IMR-90 (cell line): ENCODE measurements around the gene MCF2L. TPM values are rescaled to one million over a fixed set of nuclear protein-coding genes. Genes with fewer than 3 reads are reported as not detected.

Source experiments
- ATAC-seq: fragments of 200-7000 bp; cut with Tn5 transposase; 2 replicates; pipeline ENCODE4 v1.9.1; 2020; ENCODE audit warnings: low read depth, mild to moderate bottlenecking, moderate library complexity
- BruUV-seq: library from RNA; stranded (reverse); fragments of 400-500 nt; replicated peaks from 2 replicates; lab custom pipeline; 2021; lab: Mats Ljungman, UMichigan
- CTCF ChIA-PET: fragments of 300-600 bp; formaldehyde crosslinking; extraction: SDS; loops from one replicate; lab custom pipeline; 2021; ENCODE audit warnings: antibody characterized with exemption; lab: Yijun Ruan, JAX
- POLR2A ChIA-PET: fragments of 300-600 bp; sonication (Branson Sonifier 250); formaldehyde crosslinking; loops from one replicate; lab custom pipeline; 2022; ENCODE audit warnings: antibody characterized with exemption; ENCODE audit not compliant: unreplicated experiment; lab: Charles Lee
- DNase-seq: peaks from one replicate; pipeline ENCODE4 v3.0.0; 2013
- H2AFZ ChIP-seq: replicated peaks from 2 replicates; pipeline ENCODE3; 2013; ENCODE audit warnings: low read length, mild to moderate bottlenecking; ENCODE audit not compliant: poor library complexity
- H2AK5ac ChIP-seq: 2 replicates; pipeline ENCODE4 v1.6.1; 2013; ENCODE audit warnings: low read depth, low read length, inconsistent platforms
- H2AK9ac ChIP-seq: replicated peaks from 2 replicates; pipeline ENCODE3; 2013; ENCODE audit warnings: mild to moderate bottlenecking, low read depth, low read length, moderate library complexity; ENCODE audit not compliant: poor library complexity
- H2BK120ac ChIP-seq: 2 replicates; pipeline ENCODE4 v1.6.1; 2013; ENCODE audit warnings: low read depth, low read length, inconsistent platforms
- H2BK15ac ChIP-seq: 3 replicates; pipeline ENCODE4 v1.6.1; 2013; ENCODE audit warnings: low read depth, low read length, inconsistent platforms
- H2BK20ac ChIP-seq: 2 replicates; pipeline ENCODE4 v1.6.1; 2013; ENCODE audit warnings: low read depth, mild to moderate bottlenecking, inconsistent platforms, low read length, moderate library complexity
- H2BK5ac ChIP-seq: 2 replicates; pipeline ENCODE4 v1.6.1; 2013; ENCODE audit warnings: mild to moderate bottlenecking, low read depth, low read length, inconsistent platforms; ENCODE audit not compliant: poor library complexity, severe bottlenecking
- H3K14ac ChIP-seq: replicated peaks from 2 replicates; pipeline ENCODE4 v1.6.1; 2013; ENCODE audit warnings: low read depth, low read length, inconsistent platforms
- H3K18ac ChIP-seq: 2 replicates; pipeline ENCODE4 v1.6.1; 2013; ENCODE audit warnings: low read depth, low read length, control low read depth
- H3K23ac ChIP-seq: 2 replicates; pipeline ENCODE4 v1.6.1; 2013; ENCODE audit warnings: low read depth, low read length, inconsistent platforms
- H3K27ac ChIP-seq: 2 replicates; pipeline ENCODE4 v1.5.1; 2013; ENCODE audit warnings: mild to moderate bottlenecking, control low read depth, low read length; ENCODE audit not compliant: insufficient read depth
- H3K27me3 ChIP-seq: 2 replicates; pipeline ENCODE4 v1.6.1; 2013; ENCODE audit warnings: low read length; ENCODE audit not compliant: control insufficient read depth, insufficient read depth
- H3K36me3 ChIP-seq: 2 replicates; pipeline ENCODE4 v1.6.1; 2013; ENCODE audit warnings: low read length, mixed read lengths; ENCODE audit not compliant: control insufficient read depth, insufficient read depth
- H3K4ac ChIP-seq: 2 replicates; pipeline ENCODE4 v1.6.1; 2013; ENCODE audit warnings: low read depth, low read length, inconsistent platforms
- H3K4me1 ChIP-seq: 2 replicates; pipeline ENCODE4 v1.6.1; 2013; ENCODE audit warnings: low read length, mixed read lengths; ENCODE audit not compliant: control insufficient read depth, insufficient read depth
- H3K4me2 ChIP-seq: 2 replicates; pipeline ENCODE4 v1.6.1; 2013; ENCODE audit warnings: low read depth, mild to moderate bottlenecking, control low read depth, low read length, moderate library complexity
- H3K4me3 ChIP-seq: 2 replicates; pipeline ENCODE4 v1.5.1; 2013; ENCODE audit warnings: low read depth, mild to moderate bottlenecking, control low read depth, low read length, moderate library complexity; ENCODE audit not compliant: insufficient read depth
- H3K56ac ChIP-seq: 2 replicates; pipeline ENCODE4 v1.6.1; 2013; ENCODE audit warnings: low read length, inconsistent platforms; ENCODE audit not compliant: insufficient read depth; ENCODE audit errors: extremely low read depth
- H3K79me1 ChIP-seq, 2 experiments: 2 replicates each; pipeline ENCODE4 v1.6.1; 2013; ENCODE audit warnings: low read length in 2 of 2, inconsistent platforms in 1 of 2, low read depth in 1 of 2
- H3K9ac ChIP-seq: 2 replicates; pipeline ENCODE4 v1.6.1; 2013; ENCODE audit warnings: low read depth, low read length, control low read depth
- H3K9me1 ChIP-seq: 2 replicates; pipeline ENCODE4 v1.6.1; 2013; ENCODE audit warnings: low read length, inconsistent platforms; ENCODE audit not compliant: insufficient read depth
- H3K9me3 ChIP-seq: 2 replicates; pipeline ENCODE4 v1.6.1; 2013; ENCODE audit warnings: low read length; ENCODE audit not compliant: control insufficient read depth, insufficient read depth
- H4K20me1 ChIP-seq: 2 replicates; pipeline ENCODE4 v1.6.1; 2013; ENCODE audit warnings: low read length, inconsistent platforms; ENCODE audit not compliant: insufficient read depth
- H4K5ac ChIP-seq: 2 replicates; pipeline ENCODE4 v1.6.1; 2013; ENCODE audit warnings: mild to moderate bottlenecking, low read depth, low read length, control low read depth
- H4K8ac ChIP-seq, 2 experiments: 2 replicates each; pipeline ENCODE4 v1.6.1; 2013; ENCODE audit warnings: low read depth in 2 of 2, low read length in 2 of 2, control low read depth in 1 of 2, inconsistent platforms in 1 of 2
- H4K91ac ChIP-seq: 2 replicates; pipeline ENCODE4 v1.6.1; 2013; ENCODE audit warnings: low read depth, low read length, inconsistent platforms; ENCODE audit not compliant: insufficient read depth
- BHLHE40 ChIP-seq: fragments of 150-350 bp; IDR thresholded peaks from 2 replicates; pipeline ENCODE4 v1.6.1; 2016; ENCODE audit warnings: mild to moderate bottlenecking, low read depth, low read length
- CHD1 ChIP-seq: IDR thresholded peaks from 2 replicates; pipeline ENCODE4 v1.6.1; 2012; ENCODE audit warnings: low read depth, low read length, improper control_type of control experiment
- ELK1 ChIP-seq: fragments of 150-350 bp; IDR thresholded peaks from 2 replicates; pipeline ENCODE4 v1.6.1; 2016; ENCODE audit warnings: low read depth, mild to moderate bottlenecking, low read length, moderate library complexity, borderline replicate concordance
- FOS ChIP-seq: fragments of 150-350 bp; IDR thresholded peaks from 2 replicates; pipeline ENCODE4 v1.6.1; 2016; ENCODE audit warnings: low read depth, low read length
- MAZ ChIP-seq: IDR thresholded peaks from 2 replicates; pipeline ENCODE4 v1.6.1; 2012; ENCODE audit warnings: low read depth, mild to moderate bottlenecking, low read length, improper control_type of control experiment, moderate library complexity, borderline replicate concordance
- MXI1 ChIP-seq: IDR thresholded peaks from 2 replicates; pipeline ENCODE4 v1.6.1; 2012; ENCODE audit warnings: low read depth, mild to moderate bottlenecking, low read length, moderate library complexity, borderline replicate concordance
- NFE2L2 ChIP-seq: fragments of 150-350 bp; IDR thresholded peaks from 2 replicates; pipeline ENCODE4 v1.6.1; 2016; ENCODE audit warnings: low read depth, mild to moderate bottlenecking, low read length
- POLR2A ChIP-seq: IDR thresholded peaks from 2 replicates; pipeline ENCODE4 v1.6.1; 2012; ENCODE audit warnings: mild to moderate bottlenecking, low read depth, low read length
- RAD21 ChIP-seq: IDR thresholded peaks from 2 replicates; pipeline ENCODE4 v1.6.1; 2012; ENCODE audit warnings: low read length, improper control_type of control experiment
- RCOR1 ChIP-seq: IDR thresholded peaks from 2 replicates; pipeline ENCODE4 v1.6.1; 2012; ENCODE audit warnings: mild to moderate bottlenecking, low read length, improper control_type of control experiment; ENCODE audit not compliant: insufficient replicate concordance
- USF2 ChIP-seq: fragments of 150-350 bp; IDR thresholded peaks from 2 replicates; pipeline ENCODE4 v1.6.1; 2017; ENCODE audit warnings: mild to moderate bottlenecking, antibody characterized with exemption, low read length, low read depth
- WGBS, 2 experiments: methylation state at CpG; one replicate each; pipeline versions ENCODE4 v1.1.5 to v1.1.7; 2013; ENCODE audit warnings: missing lambda C conversion rate in 2 of 2; ENCODE audit not compliant: insufficient read length in 1 of 2; ENCODE audit errors: extremely low coverage in 2 of 2; 5-methylcytosine and 5-hydroxymethylcytosine counted together
- dilution Hi-C: fragments of 300-500 bp; cut with HindIII; formaldehyde crosslinking; loops from one replicate; pipeline ENCODE4 v1.14.3; 2018; ENCODE audit warnings: low sequenced_read_pairs; ENCODE audit not compliant: unreplicated experiment
- in situ Hi-C: fragments of 300-500 bp; cut with MboI; formaldehyde crosslinking; loops from 3 replicates; pipeline ENCODE4 v1.14.3; 2019; ENCODE audit warnings: low sequenced_read_pairs, inconsistent platforms, mixed read lengths
- intact Hi-C: fragments of 100-400 bp; cut with micrococcal nuclease; formaldehyde crosslinking; loops from 2 replicates; pipeline ENCODE4 v1.10.0; 2022
- polyA plus RNA-seq, 3 experiments: library from polyadenylated mRNA; depleted of rRNA; stranded (reverse); fragments of >200 nt; gene quantifications; 2 replicates each; pipeline ENCODE4 v1.2.3, GENCODE V29; 2012; ENCODE audit warnings: low replicate concordance in 1 of 3
- total RNA-seq: library from RNA; depleted of rRNA; stranded (reverse); fragments of >200 nt; gene quantifications from 2 replicates; pipeline ENCODE4 v1.2.3, GENCODE V29; 2012
- TF ChIP-seq, protein P1 (sequence below): conservative IDR thresholded peaks from 2 replicates; pipeline ENCODE4 v1.5.1; 2012; ENCODE audit warnings: mild to moderate bottlenecking, low read depth, low read length, improper control_type of control experiment

Gene MCF2L
- total and polyA plus RNA-seq, 2 of the 4 experiments (the other 2 are of a cell fraction), result 0.18 TPM; not detected in 1

- Histone ChIP-seq H4K8ac (no peak overlapping the region), H3K18ac (no peak overlapping the region), H3K79me1 (no peaks in the 10 kb centered on the region), H2AFZ (no peak overlapping the region), H2AK5ac (no peak overlapping the region), H3K56ac (no peak overlapping the region), H2AK9ac (no peak overlapping the region), H3K4ac (no peak overlapping the region), H3K9me1 (no peaks in the 10 kb centered on the region), H4K91ac (no peak overlapping the region), H2BK20ac (no peak overlapping the region), H3K27me3 (peaks cover 25% of the 10 kb centered on the region), H3K36me3 (no peaks in the 10 kb centered on the region), H2BK120ac (no peak overlapping the region), H3K9ac (no peak overlapping the region), H2BK5ac (no peak overlapping the region), H3K27ac (no peak overlapping the region), H3K9me3 (no peaks in the 10 kb centered on the region), H3K4me2 (no peak overlapping the region), H2BK15ac (no peak overlapping the region), H3K4me3 (no peak overlapping the region), H3K14ac (no peak overlapping the region), H3K4me1 (no peaks in the 10 kb centered on the region), H3K23ac (no peak overlapping the region), H4K5ac (no peak overlapping the region), H4K20me1 (no peaks in the 10 kb centered on the region)
- DNase-seq (no peak), ATAC-seq (no peak)
- BruUV-seq, result no TSS peak
- 64% methylated on average over 20 of the region's 25 CpGs; no CpG with 5 or more reads in 1 of the 2 experiments for WGBS, 2 experiments
- TF ChIP-seq USF2 (no peak), BHLHE40 (no peak), POLR2A (no peak), RAD21 (no peak), RCOR1 (no peak), MAZ (no peak), FOS (no peak), ELK1 (no peak), CHD1 (no peak), NFE2L2 (no peak), MXI1 (no peak)
- TF ChIP-seq, protein P1, sequence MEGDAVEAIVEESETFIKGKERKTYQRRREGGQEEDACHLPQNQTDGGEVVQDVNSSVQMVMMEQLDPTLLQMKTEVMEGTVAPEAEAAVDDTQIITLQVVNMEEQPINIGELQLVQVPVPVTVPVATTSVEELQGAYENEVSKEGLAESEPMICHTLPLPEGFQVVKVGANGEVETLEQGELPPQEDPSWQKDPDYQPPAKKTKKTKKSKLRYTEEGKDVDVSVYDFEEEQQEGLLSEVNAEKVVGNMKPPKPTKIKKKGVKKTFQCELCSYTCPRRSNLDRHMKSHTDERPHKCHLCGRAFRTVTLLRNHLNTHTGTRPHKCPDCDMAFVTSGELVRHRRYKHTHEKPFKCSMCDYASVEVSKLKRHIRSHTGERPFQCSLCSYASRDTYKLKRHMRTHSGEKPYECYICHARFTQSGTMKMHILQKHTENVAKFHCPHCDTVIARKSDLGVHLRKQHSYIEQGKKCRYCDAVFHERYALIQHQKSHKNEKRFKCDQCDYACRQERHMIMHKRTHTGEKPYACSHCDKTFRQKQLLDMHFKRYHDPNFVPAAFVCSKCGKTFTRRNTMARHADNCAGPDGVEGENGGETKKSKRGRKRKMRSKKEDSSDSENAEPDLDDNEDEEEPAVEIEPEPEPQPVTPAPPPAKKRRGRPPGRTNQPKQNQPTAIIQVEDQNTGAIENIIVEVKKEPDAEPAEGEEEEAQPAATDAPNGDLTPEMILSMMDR, result no peak
- ChIA-PET POLR2A (no interaction called here), CTCF (no interaction called here)
- in situ Hi-C loops (no loop called here), dilution Hi-C loops (no loop called here), intact Hi-C loops (no loop called here)
Measured at GRCh38 chr13:113013878-113014751, 45.1 kb downstream of the MCF2L start.
